Adrenal gland (tissue), 5 donors: Measurements from ENCODE around the gene POLA2.

ENCODE experiments used
- POLR2A ChIP-seq, 2 donors: fragments of 450-650 bp; IDR thresholded peaks; one replicate each; pipeline ENCODE4 v1.6.1; 2017; ENCODE audit warnings: antibody characterized with exemption in 2 of 2, mild to moderate bottlenecking in 2 of 2, moderate library complexity in 1 of 2
- TF ChIP-seq, protein P1 (sequence below), 6 experiments: fragments of 450-650 bp in 4 of 6; fragments of 200-600 bp in 2 of 6; sonication (generic) in 1 of 6; IDR thresholded peaks; 1 replicate in 5 of 6; 2 replicates in 1 of 6; pipeline versions ENCODE4 v1.5.1 to v1.8.0; 2016 to 2021; ENCODE audit warnings: antibody characterized with exemption in 6 of 6, mild to moderate bottlenecking in 2 of 6, moderate library complexity in 1 of 6
- donor health status: DM: no; HTN: no; CAD: no.

GRCh38 chr11:65241692-65242091 is 20.1 kb upstream of the POLA2 start:
- TF ChIP-seq POLR2A (IDR thresholded peaks at IDR 0.05) = no peak
- TF ChIP-seq, protein P1, sequence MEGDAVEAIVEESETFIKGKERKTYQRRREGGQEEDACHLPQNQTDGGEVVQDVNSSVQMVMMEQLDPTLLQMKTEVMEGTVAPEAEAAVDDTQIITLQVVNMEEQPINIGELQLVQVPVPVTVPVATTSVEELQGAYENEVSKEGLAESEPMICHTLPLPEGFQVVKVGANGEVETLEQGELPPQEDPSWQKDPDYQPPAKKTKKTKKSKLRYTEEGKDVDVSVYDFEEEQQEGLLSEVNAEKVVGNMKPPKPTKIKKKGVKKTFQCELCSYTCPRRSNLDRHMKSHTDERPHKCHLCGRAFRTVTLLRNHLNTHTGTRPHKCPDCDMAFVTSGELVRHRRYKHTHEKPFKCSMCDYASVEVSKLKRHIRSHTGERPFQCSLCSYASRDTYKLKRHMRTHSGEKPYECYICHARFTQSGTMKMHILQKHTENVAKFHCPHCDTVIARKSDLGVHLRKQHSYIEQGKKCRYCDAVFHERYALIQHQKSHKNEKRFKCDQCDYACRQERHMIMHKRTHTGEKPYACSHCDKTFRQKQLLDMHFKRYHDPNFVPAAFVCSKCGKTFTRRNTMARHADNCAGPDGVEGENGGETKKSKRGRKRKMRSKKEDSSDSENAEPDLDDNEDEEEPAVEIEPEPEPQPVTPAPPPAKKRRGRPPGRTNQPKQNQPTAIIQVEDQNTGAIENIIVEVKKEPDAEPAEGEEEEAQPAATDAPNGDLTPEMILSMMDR (IDR thresholded peaks at IDR 0.05) = no peak
